Subcutaneous adipose tissue (tissue), 4 donors: ENCODE results near the gene LY6G6F. TPM values are rescaled to one million over a fixed set of nuclear protein-coding genes. Genes with fewer than 3 reads are reported as not detected.

Experiments
- total RNA-seq, 4 donors: library from RNA; depleted of rRNA; stranded (reverse); fragments of >200 nt; gene quantifications; one replicate each; pipeline ENCODE4 v1.1.0, GENCODE V29; 2016
- TF ChIP-seq, protein P1 (sequence below): fragments of 450-650 bp; IDR thresholded peaks from one replicate; pipeline ENCODE4 v1.5.1; 2016; ENCODE audit warnings: low read depth, mild to moderate bottlenecking, control low read depth, antibody characterized with exemption, moderate library complexity

The LY6G6F gene
- total RNA-seq, 4 donors from 2014 or later, result not detected

DNA sequence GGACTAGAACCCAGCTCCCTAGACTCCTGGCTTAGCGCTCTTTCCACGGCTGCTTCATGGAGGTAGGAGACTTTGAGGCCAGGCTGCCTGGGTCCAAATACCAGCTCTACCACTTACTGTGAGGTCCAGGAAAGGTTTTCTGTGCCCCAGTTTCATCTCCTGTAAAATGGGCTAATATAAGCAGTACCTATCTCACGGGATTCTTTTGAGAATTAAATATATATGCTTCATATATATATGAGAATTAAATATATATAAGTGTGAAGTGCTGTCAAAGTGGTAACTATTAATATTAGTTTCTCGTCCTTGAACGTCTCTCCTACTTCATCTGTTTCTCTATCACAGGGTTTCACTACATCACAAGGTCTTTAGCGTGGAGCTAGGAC lies 15.6 kb upstream of the LY6G6F start:
- TF ChIP-seq, protein P1, sequence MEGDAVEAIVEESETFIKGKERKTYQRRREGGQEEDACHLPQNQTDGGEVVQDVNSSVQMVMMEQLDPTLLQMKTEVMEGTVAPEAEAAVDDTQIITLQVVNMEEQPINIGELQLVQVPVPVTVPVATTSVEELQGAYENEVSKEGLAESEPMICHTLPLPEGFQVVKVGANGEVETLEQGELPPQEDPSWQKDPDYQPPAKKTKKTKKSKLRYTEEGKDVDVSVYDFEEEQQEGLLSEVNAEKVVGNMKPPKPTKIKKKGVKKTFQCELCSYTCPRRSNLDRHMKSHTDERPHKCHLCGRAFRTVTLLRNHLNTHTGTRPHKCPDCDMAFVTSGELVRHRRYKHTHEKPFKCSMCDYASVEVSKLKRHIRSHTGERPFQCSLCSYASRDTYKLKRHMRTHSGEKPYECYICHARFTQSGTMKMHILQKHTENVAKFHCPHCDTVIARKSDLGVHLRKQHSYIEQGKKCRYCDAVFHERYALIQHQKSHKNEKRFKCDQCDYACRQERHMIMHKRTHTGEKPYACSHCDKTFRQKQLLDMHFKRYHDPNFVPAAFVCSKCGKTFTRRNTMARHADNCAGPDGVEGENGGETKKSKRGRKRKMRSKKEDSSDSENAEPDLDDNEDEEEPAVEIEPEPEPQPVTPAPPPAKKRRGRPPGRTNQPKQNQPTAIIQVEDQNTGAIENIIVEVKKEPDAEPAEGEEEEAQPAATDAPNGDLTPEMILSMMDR, result no peak

DNA sequence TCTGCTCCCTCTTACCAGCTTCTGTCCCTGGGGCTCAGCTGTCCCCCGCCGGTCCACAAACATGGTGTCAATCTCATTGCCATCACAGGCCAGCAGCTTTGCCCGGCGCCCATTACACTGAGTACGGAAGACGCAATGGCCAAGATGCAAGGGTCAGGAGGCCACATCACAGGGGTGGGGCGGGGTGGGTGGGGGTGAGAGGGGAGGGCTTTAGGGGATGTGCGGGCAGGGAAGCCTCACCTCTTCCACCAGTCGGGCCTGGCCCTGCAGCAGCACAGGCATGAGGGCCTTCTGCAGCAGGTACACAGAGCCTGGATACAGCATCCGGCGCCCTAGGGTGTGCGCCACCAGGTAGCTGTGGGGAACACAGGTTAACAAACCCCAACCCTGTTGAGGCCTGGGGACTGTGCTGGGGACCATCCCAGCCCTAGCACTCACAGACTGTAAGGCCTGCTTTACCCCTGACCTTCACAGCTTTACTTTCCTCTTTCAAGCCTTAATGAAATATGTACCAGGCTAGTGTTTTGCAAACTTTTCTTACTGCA lies 15.0 kb upstream of the LY6G6F start:
- TF ChIP-seq, protein P1, result no peak

DNA sequence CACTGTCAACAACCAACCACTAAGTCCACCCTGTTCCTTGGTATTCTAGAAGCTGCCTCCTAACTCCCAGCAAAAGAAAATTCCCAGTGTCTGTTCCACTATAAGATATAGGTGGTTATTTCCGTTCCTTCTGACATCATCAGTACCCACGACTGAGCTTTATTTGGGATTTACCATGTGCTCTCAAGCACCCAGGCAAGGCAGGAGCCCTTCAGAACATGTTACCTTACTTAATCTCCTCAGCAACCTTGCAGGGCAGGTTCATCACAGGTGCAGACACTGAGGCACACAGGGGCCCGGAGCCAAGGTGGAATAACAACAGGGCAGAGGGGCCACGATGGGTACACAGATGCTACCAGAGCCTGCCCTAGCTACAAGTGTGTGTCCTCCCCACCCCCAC lies 14.3 kb upstream of the LY6G6F start:
- TF ChIP-seq, protein P1, result no peak

GRCh38 chr6:31692886-31693285 lies 13.8 kb upstream of the LY6G6F start:
- TF ChIP-seq, protein P1, result no peak

DNA sequence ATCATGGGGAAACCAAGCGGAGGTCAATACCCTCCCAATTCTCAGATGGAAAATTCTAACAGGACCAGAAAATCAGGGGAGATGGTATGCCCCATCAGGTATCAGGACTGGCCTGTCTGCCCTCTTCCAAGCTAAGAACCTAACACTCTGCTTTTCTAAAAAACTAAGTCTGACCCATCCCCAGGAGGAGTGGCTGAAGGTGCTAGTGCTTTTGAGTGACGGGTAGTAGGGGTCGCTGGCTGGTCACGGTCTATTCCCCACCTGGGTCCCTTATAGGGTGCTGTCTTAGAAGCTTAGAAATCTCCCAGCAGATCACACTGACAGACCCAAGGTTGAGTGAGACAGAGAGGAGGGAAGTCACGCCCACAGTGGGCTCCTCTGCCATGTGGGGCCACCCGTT lies 13.1 kb upstream of the LY6G6F start:
- TF ChIP-seq, protein P1, result no peak

- TF ChIP-seq, protein P1, result no peak
Measured at GRCh38 chr6:31697555-31697954, 9.1 kb upstream of the LY6G6F start.

DNA sequence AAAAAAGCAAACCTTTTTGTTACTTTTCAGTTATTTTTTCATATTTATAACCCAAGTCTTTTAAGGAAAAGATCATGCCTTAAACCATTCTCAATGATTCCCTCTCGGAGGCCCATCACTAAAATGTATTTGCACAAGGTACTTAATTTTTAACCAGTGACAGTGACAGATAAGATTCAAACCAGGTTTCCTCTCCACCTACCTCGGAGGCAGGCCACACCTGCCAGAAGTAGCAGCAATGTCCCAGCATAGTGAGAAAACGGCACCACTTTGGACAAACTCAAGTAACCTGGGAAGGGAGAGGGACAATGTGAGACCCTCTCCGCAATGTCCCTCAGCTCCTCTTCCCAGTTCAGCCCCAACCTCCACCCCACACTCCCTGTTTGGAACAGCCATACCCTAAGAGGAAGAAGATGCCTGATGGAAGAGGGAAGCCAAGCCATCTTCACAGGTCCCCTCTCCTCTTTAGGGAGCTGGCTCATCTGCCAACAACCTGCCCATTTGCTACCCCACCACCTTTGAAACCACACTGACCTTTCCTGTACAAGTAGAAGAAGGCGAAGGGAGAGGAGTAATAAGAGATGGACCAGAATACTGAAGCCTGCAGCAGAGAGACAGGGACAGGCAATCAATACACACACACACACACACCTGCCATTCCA lies 5.8 kb upstream of the LY6G6F start:
- TF ChIP-seq, protein P1, result no peak
